CD4-positive, alpha-beta T cell treated with Interleukin-4 for 4 hours (primary cell): ENCODE measurements around the gene SPEM3.

Source experiments
- DNase-seq: peaks from one replicate; pipeline ENCODE4 v3.0.0-alpha.2; 2020

SPEM3 gene

GRCh38 chr17:7403977-7404736, 24.5 kb upstream of the SPEM3 start, which contains the start of gene TMEM256:
Gene TMEM256 (minus strand): TSS chr17:7404097. CDS start chr17:7404084, 13 bp downstream.
- peak; percentile 97 for DNase-seq

- peak; percentile 64 for DNase-seq
Measured at GRCh38 chr17:7404737-7405349, 23.8 kb upstream of the SPEM3 start.

GRCh38 chr17:7405350-7406234, 23.1 kb upstream of the SPEM3 start:
- DNase-seq: no peak

GRCh38 chr17:7406235-7406825, 22.3 kb upstream of the SPEM3 start:
- no peak for DNase-seq

GRCh38 chr17:7407082-7407481, 21.6 kb upstream of the SPEM3 start:
- no peak for DNase-seq

- DNase-seq: no peak
Measured at GRCh38 chr17:7407485-7408251, 21.0 kb upstream of the SPEM3 start, which contains the start of gene NLGN2. Gene NLGN2 (plus strand): TSS chr17:7407845. CDS start chr17:7408256, 411 bp downstream.

GRCh38 chr17:7408252-7408727, 20.4 kb upstream of the SPEM3 start:
- DNase-seq: peak; percentile 10

- DNase-seq: no peak
Measured at GRCh38 chr17:7408863-7409262, 19.8 kb upstream of the SPEM3 start.

- DNase-seq: no peak
Measured at GRCh38 chr17:7409716-7410115, 18.9 kb upstream of the SPEM3 start.

GRCh38 chr17:7410634-7411426, 17.8 kb upstream of the SPEM3 start:
- no peak for DNase-seq

GRCh38 chr17:7411427-7411750, 17.3 kb upstream of the SPEM3 start:
- DNase-seq: no peak

- no peak for DNase-seq
Measured at GRCh38 chr17:7413346-7413985, 15.2 kb upstream of the SPEM3 start.

- no peak for DNase-seq
Measured at GRCh38 chr17:7414837-7415236, 13.8 kb upstream of the SPEM3 start.

GRCh38 chr17:7415784-7416183, 12.9 kb upstream of the SPEM3 start:
- DNase-seq: no peak

- DNase-seq: no peak
Measured at GRCh38 chr17:7416323-7416722, 12.3 kb upstream of the SPEM3 start.

- DNase-seq: no peak
Measured at GRCh38 chr17:7417056-7417655, 11.5 kb upstream of the SPEM3 start.

GRCh38 chr17:7418472-7419152, 10.0 kb upstream of the SPEM3 start:
- DNase-seq: no peak

GRCh38 chr17:7419819-7420610, 8.6 kb upstream of the SPEM3 start, which contains the start of gene SPEM1:
Gene SPEM1 (plus strand): TSS chr17:7420324. CDS start chr17:7420385, 61 bp downstream.
- no peak for DNase-seq

- no peak for DNase-seq
Measured at GRCh38 chr17:7421186-7421585, 7.5 kb upstream of the SPEM3 start.
